ENCODE measurements around the gene MORN1. TPM values are rescaled to one million over a fixed set of nuclear protein-coding genes. Genes with fewer than 3 reads are reported as not detected.

MORN1 gene
- total and polyA plus RNA-seq, 9 of the 15 experiments (the other 6 are each of a cell fraction or from before 2014, with no cell fraction given), result 0.24 to 9.3 (median 4.2) TPM

- peak; percentile 69 for TF ChIP-seq ATF2 (CRISPR knock-in tag; IDR thresholded peaks at IDR 0.05)
- peak; percentile 88; the same call in 1 of the 2 replicates for TF ChIP-seq KHSRP (IDR thresholded peaks at IDR 0.05)
- TF ChIP-seq ARID4B (CRISPR knock-in tag; IDR thresholded peaks at IDR 0.05), result peak; percentile 99
- TF ChIP-seq BHLHE40 (IDR thresholded peaks at IDR 0.05; ENCODE audit: low read length), result 0 out of 2 replicates have a peak, but pooled peaks have one; percentile 12
- TF ChIP-seq C11orf30 (IDR thresholded peaks at IDR 0.05; ENCODE audit: low read depth), result peak; percentile 90
- TF ChIP-seq CREB3L1 (IDR thresholded peaks at IDR 0.05; ENCODE audit: borderline replicate concordance, low read depth), result peak; percentile 75
- TF ChIP-seq SP1 (CRISPR knock-in tag; IDR thresholded peaks at IDR 0.05), result peak; percentile 96
- TF ChIP-seq JUND (IDR thresholded peaks at IDR 0.05; ENCODE audit: borderline replicate concordance, low read depth, low read length), result peak; percentile 44
- no peak; the same call in 2 of the 3 replicates for TF ChIP-seq JUND (tag; IDR thresholded peaks at IDR 0.05; ENCODE audit: borderline replicate concordance, low read depth, low read length)
- no peak for TF ChIP-seq HMG20B (CRISPR knock-in tag; IDR thresholded peaks at IDR 0.05)
- TF ChIP-seq ZFX (CRISPR knock-in tag; IDR thresholded peaks at IDR 0.05), result peak; percentile 74
- peak; percentile 82 for TF ChIP-seq PHF20 (IDR thresholded peaks at IDR 0.05; ENCODE audit: partially characterized antibody)
- peak; percentile 86 for TF ChIP-seq EGR1 (conservative IDR thresholded peaks at IDR 0.05)
- peak; percentile 75 for TF ChIP-seq CCNT2 (IDR thresholded peaks at IDR 0.05; ENCODE audit: borderline replicate concordance, extremely low read depth, insufficient read length, low read depth, low read length)
- TF ChIP-seq ZNF740 (CRISPR knock-in tag; IDR thresholded peaks at IDR 0.05), result peak; percentile 53; the same call in 1 of the 2 replicates
- TF ChIP-seq ZNF740 (tag; IDR thresholded peaks at IDR 0.05), result no peak
- TF ChIP-seq ID3 (CRISPR knock-in tag; IDR thresholded peaks at IDR 0.05), result no peak
- peak; percentile 51; the same call in 1 of the 2 replicates for TF ChIP-seq ID3 (tag; IDR thresholded peaks at IDR 0.05)
- TF ChIP-seq GABPA (tag; conservative IDR thresholded peaks at IDR 0.05; ENCODE audit: low read depth), result peak; percentile 77
- no peak for TF ChIP-seq ZNF23 (CRISPR knock-in tag; IDR thresholded peaks at IDR 0.05)
- TF ChIP-seq MEIS2 (IDR thresholded peaks at IDR 0.05; ENCODE audit: partially characterized antibody), result peak; percentile 8
- TF ChIP-seq ELF2 (CRISPR knock-in tag; IDR thresholded peaks at IDR 0.05), result peak; percentile 67
Measured at GRCh38 chr1:2412395-2412772, 21.0 kb upstream of the MORN1 start, which contains the start of gene PEX10 (continued).

Data from K562 (cell line).